IMR-90 (cell line): ENCODE measurements around the gene NAE1. TPM values are rescaled to one million over a fixed set of nuclear protein-coding genes. Genes with fewer than 3 reads are reported as not detected.

ENCODE experiments used
- ATAC-seq: fragments of 200-7000 bp; cut with Tn5 transposase; 2 replicates; pipeline ENCODE4 v1.9.1; 2020; ENCODE audit warnings: low read depth, mild to moderate bottlenecking, moderate library complexity
- BruUV-seq: library from RNA; stranded (reverse); fragments of 400-500 nt; replicated peaks from 2 replicates; lab custom pipeline; 2021; lab: Mats Ljungman, UMichigan
- CTCF ChIA-PET: fragments of 300-600 bp; formaldehyde crosslinking; extraction: SDS; loops from one replicate; lab custom pipeline; 2021; ENCODE audit warnings: antibody characterized with exemption; lab: Yijun Ruan, JAX
- POLR2A ChIA-PET: fragments of 300-600 bp; sonication (Branson Sonifier 250); formaldehyde crosslinking; loops from one replicate; lab custom pipeline; 2022; ENCODE audit warnings: antibody characterized with exemption; ENCODE audit not compliant: unreplicated experiment; lab: Charles Lee
- DNase-seq: peaks from one replicate; pipeline ENCODE4 v3.0.0; 2013
- H2AFZ ChIP-seq: replicated peaks from 2 replicates; pipeline ENCODE3; 2013; ENCODE audit warnings: low read length, mild to moderate bottlenecking; ENCODE audit not compliant: poor library complexity
- H2AK5ac ChIP-seq: 2 replicates; pipeline ENCODE4 v1.6.1; 2013; ENCODE audit warnings: low read depth, low read length, inconsistent platforms
- H2AK9ac ChIP-seq: replicated peaks from 2 replicates; pipeline ENCODE3; 2013; ENCODE audit warnings: mild to moderate bottlenecking, low read depth, low read length, moderate library complexity; ENCODE audit not compliant: poor library complexity
- H2BK120ac ChIP-seq: 2 replicates; pipeline ENCODE4 v1.6.1; 2013; ENCODE audit warnings: low read depth, low read length, inconsistent platforms
- H2BK15ac ChIP-seq: 3 replicates; pipeline ENCODE4 v1.6.1; 2013; ENCODE audit warnings: low read depth, low read length, inconsistent platforms
- H2BK20ac ChIP-seq: 2 replicates; pipeline ENCODE4 v1.6.1; 2013; ENCODE audit warnings: low read depth, mild to moderate bottlenecking, inconsistent platforms, low read length, moderate library complexity
- H2BK5ac ChIP-seq: 2 replicates; pipeline ENCODE4 v1.6.1; 2013; ENCODE audit warnings: mild to moderate bottlenecking, low read depth, low read length, inconsistent platforms; ENCODE audit not compliant: poor library complexity, severe bottlenecking
- H3K14ac ChIP-seq: replicated peaks from 2 replicates; pipeline ENCODE4 v1.6.1; 2013; ENCODE audit warnings: low read depth, low read length, inconsistent platforms
- H3K18ac ChIP-seq: 2 replicates; pipeline ENCODE4 v1.6.1; 2013; ENCODE audit warnings: low read depth, low read length, control low read depth
- H3K23ac ChIP-seq: 2 replicates; pipeline ENCODE4 v1.6.1; 2013; ENCODE audit warnings: low read depth, low read length, inconsistent platforms
- H3K27ac ChIP-seq: 2 replicates; pipeline ENCODE4 v1.5.1; 2013; ENCODE audit warnings: mild to moderate bottlenecking, control low read depth, low read length; ENCODE audit not compliant: insufficient read depth
- H3K27me3 ChIP-seq: 2 replicates; pipeline ENCODE4 v1.6.1; 2013; ENCODE audit warnings: low read length; ENCODE audit not compliant: control insufficient read depth, insufficient read depth
- H3K36me3 ChIP-seq: 2 replicates; pipeline ENCODE4 v1.6.1; 2013; ENCODE audit warnings: low read length, mixed read lengths; ENCODE audit not compliant: control insufficient read depth, insufficient read depth
- H3K4ac ChIP-seq: 2 replicates; pipeline ENCODE4 v1.6.1; 2013; ENCODE audit warnings: low read depth, low read length, inconsistent platforms
- H3K4me1 ChIP-seq: 2 replicates; pipeline ENCODE4 v1.6.1; 2013; ENCODE audit warnings: low read length, mixed read lengths; ENCODE audit not compliant: control insufficient read depth, insufficient read depth
- H3K4me2 ChIP-seq: 2 replicates; pipeline ENCODE4 v1.6.1; 2013; ENCODE audit warnings: low read depth, mild to moderate bottlenecking, control low read depth, low read length, moderate library complexity
- H3K4me3 ChIP-seq: 2 replicates; pipeline ENCODE4 v1.5.1; 2013; ENCODE audit warnings: low read depth, mild to moderate bottlenecking, control low read depth, low read length, moderate library complexity; ENCODE audit not compliant: insufficient read depth
- H3K56ac ChIP-seq: 2 replicates; pipeline ENCODE4 v1.6.1; 2013; ENCODE audit warnings: low read length, inconsistent platforms; ENCODE audit not compliant: insufficient read depth; ENCODE audit errors: extremely low read depth
- H3K79me1 ChIP-seq, 2 experiments: 2 replicates each; pipeline ENCODE4 v1.6.1; 2013; ENCODE audit warnings: low read length in 2 of 2, inconsistent platforms in 1 of 2, low read depth in 1 of 2
- H3K9ac ChIP-seq: 2 replicates; pipeline ENCODE4 v1.6.1; 2013; ENCODE audit warnings: low read depth, low read length, control low read depth
- H3K9me1 ChIP-seq: 2 replicates; pipeline ENCODE4 v1.6.1; 2013; ENCODE audit warnings: low read length, inconsistent platforms; ENCODE audit not compliant: insufficient read depth
- H3K9me3 ChIP-seq: 2 replicates; pipeline ENCODE4 v1.6.1; 2013; ENCODE audit warnings: low read length; ENCODE audit not compliant: control insufficient read depth, insufficient read depth
- H4K20me1 ChIP-seq: 2 replicates; pipeline ENCODE4 v1.6.1; 2013; ENCODE audit warnings: low read length, inconsistent platforms; ENCODE audit not compliant: insufficient read depth
- H4K5ac ChIP-seq: 2 replicates; pipeline ENCODE4 v1.6.1; 2013; ENCODE audit warnings: mild to moderate bottlenecking, low read depth, low read length, control low read depth
- H4K8ac ChIP-seq, 2 experiments: 2 replicates each; pipeline ENCODE4 v1.6.1; 2013; ENCODE audit warnings: low read depth in 2 of 2, low read length in 2 of 2, control low read depth in 1 of 2, inconsistent platforms in 1 of 2
- H4K91ac ChIP-seq: 2 replicates; pipeline ENCODE4 v1.6.1; 2013; ENCODE audit warnings: low read depth, low read length, inconsistent platforms; ENCODE audit not compliant: insufficient read depth
- CTCF ChIP-seq: conservative IDR thresholded peaks from 2 replicates; pipeline ENCODE4 v1.5.1; 2012; ENCODE audit warnings: mild to moderate bottlenecking, low read depth, low read length, improper control_type of control experiment
- ELK1 ChIP-seq: fragments of 150-350 bp; IDR thresholded peaks from 2 replicates; pipeline ENCODE4 v1.6.1; 2016; ENCODE audit warnings: low read depth, mild to moderate bottlenecking, low read length, moderate library complexity, borderline replicate concordance
- FOS ChIP-seq: fragments of 150-350 bp; IDR thresholded peaks from 2 replicates; pipeline ENCODE4 v1.6.1; 2016; ENCODE audit warnings: low read depth, low read length
- MAFK ChIP-seq: IDR thresholded peaks from 2 replicates; pipeline ENCODE4 v1.6.1; 2012; ENCODE audit warnings: low read depth, low read length, improper control_type of control experiment
- MAZ ChIP-seq: IDR thresholded peaks from 2 replicates; pipeline ENCODE4 v1.6.1; 2012; ENCODE audit warnings: low read depth, mild to moderate bottlenecking, low read length, improper control_type of control experiment, moderate library complexity, borderline replicate concordance
- NFE2L2 ChIP-seq: fragments of 150-350 bp; IDR thresholded peaks from 2 replicates; pipeline ENCODE4 v1.6.1; 2016; ENCODE audit warnings: low read depth, mild to moderate bottlenecking, low read length
- POLR2A ChIP-seq: IDR thresholded peaks from 2 replicates; pipeline ENCODE4 v1.6.1; 2012; ENCODE audit warnings: mild to moderate bottlenecking, low read depth, low read length
- RAD21 ChIP-seq: IDR thresholded peaks from 2 replicates; pipeline ENCODE4 v1.6.1; 2012; ENCODE audit warnings: low read length, improper control_type of control experiment
- RFX5 ChIP-seq: IDR thresholded peaks from 2 replicates; pipeline ENCODE4 v1.8.0; 2012; ENCODE audit warnings: low read depth, mild to moderate bottlenecking, low read length, moderate library complexity
- USF2 ChIP-seq: fragments of 150-350 bp; IDR thresholded peaks from 2 replicates; pipeline ENCODE4 v1.6.1; 2017; ENCODE audit warnings: mild to moderate bottlenecking, antibody characterized with exemption, low read length, low read depth
- WGBS, 2 experiments: methylation state at CpG; one replicate each; pipeline versions ENCODE4 v1.1.5 to v1.1.7; 2013; ENCODE audit warnings: missing lambda C conversion rate in 2 of 2; ENCODE audit not compliant: insufficient read length in 1 of 2; ENCODE audit errors: extremely low coverage in 2 of 2; 5-methylcytosine and 5-hydroxymethylcytosine counted together
- dilution Hi-C: fragments of 300-500 bp; cut with HindIII; formaldehyde crosslinking; loops from one replicate; pipeline ENCODE4 v1.14.3; 2018; ENCODE audit warnings: low sequenced_read_pairs; ENCODE audit not compliant: unreplicated experiment
- in situ Hi-C: fragments of 300-500 bp; cut with MboI; formaldehyde crosslinking; loops from 3 replicates; pipeline ENCODE4 v1.14.3; 2019; ENCODE audit warnings: low sequenced_read_pairs, inconsistent platforms, mixed read lengths
- intact Hi-C: fragments of 100-400 bp; cut with micrococcal nuclease; formaldehyde crosslinking; loops from 2 replicates; pipeline ENCODE4 v1.10.0; 2022
- polyA plus RNA-seq, 3 experiments: library from polyadenylated mRNA; depleted of rRNA; stranded (reverse); fragments of >200 nt; gene quantifications; 2 replicates each; pipeline ENCODE4 v1.2.3, GENCODE V29; 2012; ENCODE audit warnings: low replicate concordance in 1 of 3
- total RNA-seq: library from RNA; depleted of rRNA; stranded (reverse); fragments of >200 nt; gene quantifications from 2 replicates; pipeline ENCODE4 v1.2.3, GENCODE V29; 2012

Gene NAE1
- total and polyA plus RNA-seq, 2 of the 4 experiments (the other 2 are of a cell fraction) = 33.0 to 36.7 TPM

GRCh38 chr16:66824006-66824405 is 6.8 kb downstream of the NAE1 start:
- Histone ChIP-seq H3K27ac (no peak overlapping the region), H3K9me1 (no peaks in the 10 kb centered on the region), H3K23ac (no peak overlapping the region), H2AK5ac (no peak overlapping the region), H2AFZ (no peak overlapping the region), H3K14ac (no peak overlapping the region), H4K20me1 (no peaks in the 10 kb centered on the region; the same call in 1 of the 2 replicates), H3K56ac (no peak overlapping the region), H4K91ac (no peak overlapping the region), H3K4me1 (no peaks in the 10 kb centered on the region), H2BK5ac (no peak overlapping the region), H2AK9ac (no peak overlapping the region), H3K18ac (no peak overlapping the region), H4K8ac (no peak overlapping the region), H3K4ac (no peak overlapping the region), H2BK15ac (no peak overlapping the region), H2BK20ac (no peak overlapping the region), H3K27me3 (no peaks in the 10 kb centered on the region), H3K79me1 (peaks cover 16 to 22% of the 10 kb centered on the region in 2 experiments), H4K5ac (no peak overlapping the region), H3K4me2 (no peak overlapping the region), H2BK120ac (no peak overlapping the region), H3K9me3 (no peaks in the 10 kb centered on the region), H3K4me3 (no peak overlapping the region), H3K9ac (no peak overlapping the region), H3K36me3 (peaks cover 26% of the 10 kb centered on the region)
- CTCF ChIA-PET = interaction anchor here (0.8 kb wide), 1 partner anchor 10 kb away, joined by 3 read pairs; no protein-coding TSS in a partner anchor
- no TSS peak for BruUV-seq
- in situ Hi-C loops = no loop called here
- TF ChIP-seq POLR2A = no peak
- no peak for TF ChIP-seq RFX5
- TF ChIP-seq MAZ = no peak
- TF ChIP-seq ELK1 = no peak
- no peak for TF ChIP-seq FOS
- TF ChIP-seq RAD21 = no peak
- TF ChIP-seq CTCF = no peak
- no peak for TF ChIP-seq USF2
- TF ChIP-seq MAFK = no peak
- no peak for TF ChIP-seq NFE2L2
- DNase-seq = peak; percentile 16
- no CpG with 5 or more reads among the region's 4 CpGs for WGBS, 2 experiments
- no peak for ATAC-seq
- POLR2A ChIA-PET = no interaction called here
- dilution Hi-C loops = no loop called here
- intact Hi-C loops = no loop called here
